Measurements from ENCODE around the gene ARL8A. TPM values are rescaled to one million over a fixed set of nuclear protein-coding genes. Genes with fewer than 3 reads are reported as not detected.

The ARL8A gene
- total and polyA plus RNA-seq, 10 of the 15 experiments (the other 5 are each of a cell fraction or from before 2014, with no cell fraction given), result 0.34 to 49.2 (median 15.4) TPM

DNA sequence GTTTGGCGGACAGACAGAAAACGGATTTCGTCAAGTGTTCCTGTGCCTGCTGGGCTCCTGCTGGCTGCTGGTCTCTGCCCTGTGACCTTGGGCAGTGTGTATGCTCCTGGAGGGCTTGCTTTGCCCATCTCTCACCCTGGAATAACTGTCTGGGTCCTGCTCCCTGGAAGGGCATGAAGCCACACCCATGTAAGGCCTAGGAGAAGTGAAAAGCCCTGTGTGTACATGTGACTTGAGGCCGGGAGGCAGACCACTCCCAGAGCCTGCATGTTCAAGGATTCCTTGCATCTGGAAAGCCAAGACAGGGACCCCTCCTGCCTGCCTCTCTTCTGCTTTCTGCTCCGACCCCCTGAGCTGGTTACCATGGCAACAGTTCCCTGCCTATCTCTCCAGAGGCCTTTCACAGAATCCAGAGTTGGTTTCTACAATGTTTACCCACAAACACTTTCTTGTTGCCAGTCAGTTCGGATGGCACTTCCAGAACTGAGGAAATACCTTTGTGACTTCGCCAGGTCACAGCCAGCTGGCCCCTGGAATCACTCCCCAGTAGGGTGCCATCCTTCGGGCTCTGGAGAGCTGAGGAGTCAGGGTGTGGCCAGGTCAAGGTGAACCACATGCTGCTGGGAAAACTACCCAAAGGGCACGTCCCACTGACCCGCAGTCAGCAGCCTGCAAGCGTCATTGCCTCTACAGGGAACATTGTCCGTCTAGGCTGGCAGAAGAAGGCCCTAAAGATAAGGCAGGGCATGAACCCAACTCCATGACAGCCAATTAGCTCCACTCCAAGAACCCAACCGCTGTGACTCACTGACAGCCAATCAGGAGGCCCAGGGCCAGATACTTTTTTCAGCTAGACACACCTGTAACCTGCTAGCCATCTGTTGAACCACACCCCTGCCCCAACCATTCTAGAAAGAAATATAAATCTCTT, 36.5 kb downstream of the ARL8A start (continued):
- no peak for TF ChIP-seq CTCF (IDR thresholded peaks at IDR 0.05 in 2 of 3, conservative IDR thresholded peaks at IDR 0.05 in 1 of 3; ENCODE audit: control insufficient read depth in 2 of 3, extremely low read depth in 1 of 3, insufficient read depth in 1 of 3, low read depth in 3 of 3, low read length in 3 of 3)

DNA sequence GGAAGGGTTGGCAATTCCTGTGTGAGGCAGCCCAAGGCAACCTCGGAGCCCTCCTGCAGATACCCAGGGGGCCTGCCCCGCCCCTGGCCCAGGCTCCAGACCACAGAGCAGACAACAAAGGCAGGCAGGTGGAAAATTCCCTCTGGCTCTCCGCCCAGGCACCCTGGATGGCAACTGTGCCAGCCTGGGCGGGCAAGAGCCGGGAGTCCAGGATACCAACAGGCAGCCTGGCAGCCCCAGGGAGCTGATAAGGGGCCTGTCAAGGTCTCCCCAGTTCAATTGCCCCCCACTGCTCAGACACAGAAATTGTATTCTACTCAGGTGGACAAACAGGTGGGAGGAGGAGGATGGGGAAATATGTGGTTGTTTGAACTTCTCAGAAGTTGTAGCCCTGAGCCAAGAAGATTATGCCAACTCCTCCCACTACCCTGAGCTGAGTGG, 37.2 kb downstream of the ARL8A start:
- Histone ChIP-seq H3K27me3 (replicated peaks in 1 of 2; ENCODE audit: control insufficient read depth in 2 of 2, insufficient read depth in 2 of 2, low read length in 1 of 2) (no peaks in the 10 kb centered on the region), H2AFZ (ENCODE audit: control insufficient read depth, low read depth, low read length) (no peak overlapping the region)
- in situ Hi-C loops (cut with MboI), result no loop called here

More for the DNA sequence above, 37.2 kb downstream of the ARL8A start:
- no peak for ATAC-seq
- no peak for TF ChIP-seq YY1 (IDR thresholded peaks at IDR 0.05; ENCODE audit: low read depth, low read length)
- TF ChIP-seq, protein P1, sequence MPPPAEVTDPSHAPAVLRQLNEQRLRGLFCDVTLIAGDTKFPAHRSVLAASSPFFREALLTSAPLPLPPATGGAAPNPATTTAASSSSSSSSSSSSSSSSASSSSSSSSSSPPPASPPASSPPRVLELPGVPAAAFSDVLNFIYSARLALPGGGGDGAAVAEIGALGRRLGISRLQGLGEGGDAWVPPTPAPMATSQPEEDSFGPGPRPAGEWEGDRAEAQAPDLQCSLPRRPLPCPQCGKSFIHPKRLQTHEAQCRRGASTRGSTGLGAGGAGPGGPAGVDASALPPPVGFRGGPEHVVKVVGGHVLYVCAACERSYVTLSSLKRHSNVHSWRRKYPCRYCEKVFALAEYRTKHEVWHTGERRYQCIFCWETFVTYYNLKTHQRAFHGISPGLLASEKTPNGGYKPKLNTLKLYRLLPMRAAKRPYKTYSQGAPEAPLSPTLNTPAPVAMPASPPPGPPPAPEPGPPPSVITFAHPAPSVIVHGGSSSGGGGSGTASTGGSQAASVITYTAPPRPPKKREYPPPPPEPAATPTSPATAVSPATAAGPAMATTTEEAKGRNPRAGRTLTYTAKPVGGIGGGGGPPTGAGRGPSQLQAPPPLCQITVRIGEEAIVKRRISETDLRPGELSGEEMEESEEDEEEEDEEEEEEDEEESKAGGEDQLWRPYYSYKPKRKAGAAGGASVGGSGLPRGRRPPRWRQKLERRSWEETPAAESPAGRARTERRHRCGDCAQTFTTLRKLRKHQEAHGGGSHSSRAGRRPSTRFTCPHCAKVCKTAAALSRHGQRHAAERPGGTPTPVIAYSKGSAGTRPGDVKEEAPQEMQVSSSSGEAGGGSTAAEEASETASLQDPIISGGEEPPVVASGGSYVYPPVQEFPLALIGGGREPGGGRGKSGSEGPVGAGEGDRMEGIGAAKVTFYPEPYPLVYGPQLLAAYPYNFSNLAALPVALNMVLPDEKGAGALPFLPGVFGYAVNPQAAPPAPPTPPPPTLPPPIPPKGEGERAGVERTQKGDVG (CRISPR knock-in tag; IDR thresholded peaks at IDR 0.05), result no peak
- no peak for TF ChIP-seq TAF1 (IDR thresholded peaks at IDR 0.05; ENCODE audit: borderline replicate concordance, low read depth, low read length)
- no peak for TF ChIP-seq PML (IDR thresholded peaks at IDR 0.05; ENCODE audit: low read length)
- TF ChIP-seq SIX5 (IDR thresholded peaks at IDR 0.05; ENCODE audit: low read depth, low read length, severe bottlenecking), result no peak
- TF ChIP-seq NR2C2 (IDR thresholded peaks at IDR 0.05; ENCODE audit: borderline replicate concordance, control insufficient read depth, insufficient read length, low read depth), result no peak
- TF ChIP-seq, protein P2, sequence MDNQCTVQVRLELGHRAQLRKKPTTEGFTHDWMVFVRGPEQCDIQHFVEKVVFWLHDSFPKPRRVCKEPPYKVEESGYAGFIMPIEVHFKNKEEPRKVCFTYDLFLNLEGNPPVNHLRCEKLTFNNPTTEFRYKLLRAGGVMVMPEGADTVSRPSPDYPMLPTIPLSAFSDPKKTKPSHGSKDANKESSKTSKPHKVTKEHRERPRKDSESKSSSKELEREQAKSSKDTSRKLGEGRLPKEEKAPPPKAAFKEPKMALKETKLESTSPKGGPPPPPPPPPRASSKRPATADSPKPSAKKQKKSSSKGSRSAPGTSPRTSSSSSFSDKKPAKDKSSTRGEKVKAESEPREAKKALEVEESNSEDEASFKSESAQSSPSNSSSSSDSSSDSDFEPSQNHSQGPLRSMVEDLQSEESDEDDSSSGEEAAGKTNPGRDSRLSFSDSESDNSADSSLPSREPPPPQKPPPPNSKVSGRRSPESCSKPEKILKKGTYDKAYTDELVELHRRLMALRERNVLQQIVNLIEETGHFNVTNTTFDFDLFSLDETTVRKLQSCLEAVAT (IDR thresholded peaks at IDR 0.05), result no peak
- no peak for TF ChIP-seq TBL1XR1 (IDR thresholded peaks at IDR 0.05; ENCODE audit: low read depth, low read length)
- no peak for TF ChIP-seq CREB1 (IDR thresholded peaks at IDR 0.05; ENCODE audit: low read depth)
- no peak for TF ChIP-seq ZZZ3 (IDR thresholded peaks at IDR 0.05; ENCODE audit: control insufficient read depth, insufficient read length, low read depth)
- WGBS (ENCODE audit: insufficient coverage, insufficient replicate concordance, low lambda C conversion rate, missing lambda C conversion rate), result 0% methylated on average over 5 of the region's 5 CpGs
- no peaks in the 10 kb centered on the region for H3K4me1 ChIP-seq (ENCODE audit: control insufficient read depth, insufficient read depth, low read length)
- no peak for FAIRE-seq
- ChIA-PET SMC1A (ENCODE audit: uncharacterized antibody, unreplicated experiment) (interaction anchor here (1.6 kb wide), 1 partner anchor 97 kb away, joined by 4 read pairs; the partner anchor contains the start of gene ELF3), CTCF (interaction anchor here (0.8 to 1.6 kb wide), 2 partner anchors 11 to 105 kb away, joined by 3 to 8 read pairs; no protein-coding TSS in a partner anchor), POLR2A (no interaction called here), RAD21 (ENCODE audit: unreplicated experiment) (interaction anchor here (1.0 to 1.5 kb wide), 2 partner anchors 11 to 12 kb away, joined by 4 to 5 read pairs; no protein-coding TSS in a partner anchor)
- H4K20me1 ChIP-seq (ENCODE audit: control insufficient read depth, insufficient read depth), result no peaks in the 10 kb centered on the region
- H3K9me3 ChIP-seq (replicated peaks; ENCODE audit: control insufficient read depth, insufficient read depth, low read length), result no peaks in the 10 kb centered on the region
- no peak overlapping the region for H3K9ac ChIP-seq (ENCODE audit: control insufficient read depth, insufficient read depth, low read length)
- no peak for DNase-seq (ENCODE audit: low read depth, low spot score)
- no peak overlapping the region for H3K4me3 ChIP-seq
- intact Hi-C loops (cut with micrococcal nuclease; ENCODE audit: unreplicated experiment), result no loop called here
- H3K4me2 ChIP-seq (ENCODE audit: control insufficient read depth, insufficient read depth), result no peak overlapping the region
- H3K79me2 ChIP-seq (ENCODE audit: control insufficient read depth, insufficient read depth, low read length), result no peaks in the 10 kb centered on the region
- no TSS peak for BruUV-seq (replicated peaks)
- H3K36me3 ChIP-seq (ENCODE audit: control insufficient read depth in 2 of 2, insufficient read depth in 2 of 2, low read length in 1 of 2), result no peaks in the 10 kb centered on the region
- no peak overlapping the region for H3K27ac ChIP-seq (ENCODE audit: control insufficient read depth, insufficient read depth)

Measured in GM12878 (cell line).